HL-60 (cell line): Measurements from ENCODE around the gene OAS1.

Experiments used
- DNase-seq, 2 experiments: peaks; one replicate each; pipeline ENCODE4 v3.0.0-alpha.2; 2010 to 2020; ENCODE audit warnings: low read depth in 1 of 2, low spot score in 1 of 2
- H3K27ac ChIP-seq: fragments of 250-450 bp; sonication (Bioruptor Pico); replicated peaks from 2 replicates; pipeline ENCODE4 v1.5.1; 2020; ENCODE audit warnings: mild to moderate bottlenecking, moderate library complexity
- H3K27me3 ChIP-seq: fragments of 250-450 bp; sonication (Bioruptor Pico); 2 replicates; pipeline ENCODE4 v1.5.1; 2021; ENCODE audit warnings: mild to moderate bottlenecking, moderate library complexity; ENCODE audit not compliant: insufficient read depth, poor library complexity, severe bottlenecking
- H3K4me3 ChIP-seq: replicated peaks from 2 replicates; pipeline ENCODE4 v1.5.1; 2011; ENCODE audit warnings: mild to moderate bottlenecking, control low read depth, low read length; ENCODE audit not compliant: insufficient read depth
- GABPA ChIP-seq: IDR thresholded peaks from 2 replicates; pipeline ENCODE4 v1.6.1; 2012; ENCODE audit warnings: low read depth
- POLR2AphosphoS5 ChIP-seq: IDR thresholded peaks from 2 replicates; pipeline ENCODE4 v1.6.1; 2012; ENCODE audit warnings: low read depth
- SPI1 ChIP-seq: IDR thresholded peaks from 2 replicates; pipeline ENCODE4 v1.6.1; 2012; ENCODE audit warnings: low read depth, mild to moderate bottlenecking, borderline replicate concordance
- TF ChIP-seq, protein P1 (sequence below): IDR thresholded peaks from 2 replicates; pipeline ENCODE4 v1.6.1; 2012; ENCODE audit warnings: low read depth; ENCODE audit not compliant: insufficient replicate concordance
- TF ChIP-seq, protein P2 (sequence below): IDR thresholded peaks from one replicate; pipeline ENCODE4 v1.5.1; 2011; ENCODE audit warnings: low read length, control low read depth, inconsistent platforms; ENCODE audit not compliant: insufficient read depth

Gene OAS1

DNA sequence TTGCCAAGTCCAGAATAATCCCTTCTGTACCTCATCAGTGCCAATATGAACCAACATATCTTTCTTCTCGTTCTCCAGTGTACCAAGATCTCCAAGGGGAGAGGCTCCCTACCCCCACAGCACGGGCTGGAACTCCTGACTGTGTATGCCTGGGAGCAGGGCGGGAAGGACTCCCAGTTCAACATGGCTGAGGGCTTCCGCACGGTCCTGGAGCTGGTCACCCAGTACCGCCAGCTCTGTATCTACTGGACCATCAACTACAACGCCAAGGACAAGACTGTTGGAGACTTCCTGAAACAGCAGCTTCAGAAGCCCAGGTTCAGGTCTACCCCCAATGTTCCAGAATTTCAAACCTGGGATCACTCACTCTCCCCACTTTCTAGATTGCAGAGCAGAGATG lies 61.1 kb downstream of the OAS1 start:
- DNase-seq: no peak
- TF ChIP-seq, protein P1, sequence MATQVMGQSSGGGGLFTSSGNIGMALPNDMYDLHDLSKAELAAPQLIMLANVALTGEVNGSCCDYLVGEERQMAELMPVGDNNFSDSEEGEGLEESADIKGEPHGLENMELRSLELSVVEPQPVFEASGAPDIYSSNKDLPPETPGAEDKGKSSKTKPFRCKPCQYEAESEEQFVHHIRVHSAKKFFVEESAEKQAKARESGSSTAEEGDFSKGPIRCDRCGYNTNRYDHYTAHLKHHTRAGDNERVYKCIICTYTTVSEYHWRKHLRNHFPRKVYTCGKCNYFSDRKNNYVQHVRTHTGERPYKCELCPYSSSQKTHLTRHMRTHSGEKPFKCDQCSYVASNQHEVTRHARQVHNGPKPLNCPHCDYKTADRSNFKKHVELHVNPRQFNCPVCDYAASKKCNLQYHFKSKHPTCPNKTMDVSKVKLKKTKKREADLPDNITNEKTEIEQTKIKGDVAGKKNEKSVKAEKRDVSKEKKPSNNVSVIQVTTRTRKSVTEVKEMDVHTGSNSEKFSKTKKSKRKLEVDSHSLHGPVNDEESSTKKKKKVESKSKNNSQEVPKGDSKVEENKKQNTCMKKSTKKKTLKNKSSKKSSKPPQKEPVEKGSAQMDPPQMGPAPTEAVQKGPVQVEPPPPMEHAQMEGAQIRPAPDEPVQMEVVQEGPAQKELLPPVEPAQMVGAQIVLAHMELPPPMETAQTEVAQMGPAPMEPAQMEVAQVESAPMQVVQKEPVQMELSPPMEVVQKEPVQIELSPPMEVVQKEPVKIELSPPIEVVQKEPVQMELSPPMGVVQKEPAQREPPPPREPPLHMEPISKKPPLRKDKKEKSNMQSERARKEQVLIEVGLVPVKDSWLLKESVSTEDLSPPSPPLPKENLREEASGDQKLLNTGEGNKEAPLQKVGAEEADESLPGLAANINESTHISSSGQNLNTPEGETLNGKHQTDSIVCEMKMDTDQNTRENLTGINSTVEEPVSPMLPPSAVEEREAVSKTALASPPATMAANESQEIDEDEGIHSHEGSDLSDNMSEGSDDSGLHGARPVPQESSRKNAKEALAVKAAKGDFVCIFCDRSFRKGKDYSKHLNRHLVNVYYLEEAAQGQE: no peak
- TF ChIP-seq SPI1 (no peak), GABPA (no peak), POLR2AphosphoS5 (no peak)
- TF ChIP-seq, protein P2, sequence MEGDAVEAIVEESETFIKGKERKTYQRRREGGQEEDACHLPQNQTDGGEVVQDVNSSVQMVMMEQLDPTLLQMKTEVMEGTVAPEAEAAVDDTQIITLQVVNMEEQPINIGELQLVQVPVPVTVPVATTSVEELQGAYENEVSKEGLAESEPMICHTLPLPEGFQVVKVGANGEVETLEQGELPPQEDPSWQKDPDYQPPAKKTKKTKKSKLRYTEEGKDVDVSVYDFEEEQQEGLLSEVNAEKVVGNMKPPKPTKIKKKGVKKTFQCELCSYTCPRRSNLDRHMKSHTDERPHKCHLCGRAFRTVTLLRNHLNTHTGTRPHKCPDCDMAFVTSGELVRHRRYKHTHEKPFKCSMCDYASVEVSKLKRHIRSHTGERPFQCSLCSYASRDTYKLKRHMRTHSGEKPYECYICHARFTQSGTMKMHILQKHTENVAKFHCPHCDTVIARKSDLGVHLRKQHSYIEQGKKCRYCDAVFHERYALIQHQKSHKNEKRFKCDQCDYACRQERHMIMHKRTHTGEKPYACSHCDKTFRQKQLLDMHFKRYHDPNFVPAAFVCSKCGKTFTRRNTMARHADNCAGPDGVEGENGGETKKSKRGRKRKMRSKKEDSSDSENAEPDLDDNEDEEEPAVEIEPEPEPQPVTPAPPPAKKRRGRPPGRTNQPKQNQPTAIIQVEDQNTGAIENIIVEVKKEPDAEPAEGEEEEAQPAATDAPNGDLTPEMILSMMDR: no peak
- no peak overlapping the region for H3K27ac ChIP-seq
- no peak overlapping the region for H3K4me3 ChIP-seq
- no peaks in the 10 kb centered on the region for H3K27me3 ChIP-seq
